Measurements from ENCODE around the gene HDAC4. TPM values are rescaled to one million over a fixed set of nuclear protein-coding genes. Genes with fewer than 3 reads are reported as not detected.

The HDAC4 gene
- total and polyA plus RNA-seq, 9 donors = 7.0 to 74.0 (median 46.3) TPM

GRCh38 chr2:239153806-239154591 is 246.8 kb downstream of the HDAC4 start:
- intact Hi-C loops (cut with DNase I) = no loop called here
- H3K27ac ChIP-seq = no peak overlapping the region
- no peaks in the 10 kb centered on the region for H3K4me1 ChIP-seq (ENCODE audit: insufficient read depth)
- no peaks in the 10 kb centered on the region for H3K9me3 ChIP-seq
- 86 to 91% (median 91%) methylated on average over 17 of the region's 17 CpGs for WGBS, 3 donors
- no peaks in the 10 kb centered on the region for H3K36me3 ChIP-seq
- peak in 2 of 5 donors; percentile 8 to 10 for DNase-seq
- H3K27me3 ChIP-seq = no peaks in the 10 kb centered on the region
- H3K4me3 ChIP-seq = no peak overlapping the region
- TF ChIP-seq EP300 (IDR thresholded peaks at IDR 0.05) (no peak), CTCF (IDR thresholded peaks at IDR 0.05) (no peak), POLR2A (IDR thresholded peaks at IDR 0.05) (no peak)

- no peaks in the 10 kb centered on the region for H3K27me3 ChIP-seq
- intact Hi-C loops (cut with DNase I) = no loop called here
- no peaks in the 10 kb centered on the region for H3K9me3 ChIP-seq
- TF ChIP-seq EP300 (IDR thresholded peaks at IDR 0.05) (no peak), CTCF (IDR thresholded peaks at IDR 0.05) (no peak), POLR2A (IDR thresholded peaks at IDR 0.05) (no peak)
- peak in 1 of 5 donors; percentile 5 for DNase-seq
- no peak overlapping the region for H3K4me3 ChIP-seq
- no peaks in the 10 kb centered on the region for H3K4me1 ChIP-seq (ENCODE audit: insufficient read depth)
- WGBS, 3 donors = 93 to 96% (median 94%) methylated on average over 7 of the region's 7 CpGs
- H3K36me3 ChIP-seq = no peaks in the 10 kb centered on the region
- no peak overlapping the region for H3K27ac ChIP-seq
Observed at GRCh38 chr2:239152916-239153305, 247.9 kb downstream of the HDAC4 start.

- Histone ChIP-seq H3K36me3 (no peaks in the 10 kb centered on the region), H3K9me3 (no peaks in the 10 kb centered on the region), H3K4me1 (ENCODE audit: insufficient read depth) (no peaks in the 10 kb centered on the region), H3K4me3 (no peak overlapping the region), H3K27me3 (no peaks in the 10 kb centered on the region), H3K27ac (no peak overlapping the region)
- peak in 3 of 5 donors; percentile 17 to 31 (median 20) for DNase-seq
- WGBS, 3 donors = 92 to 95% (median 94%) methylated on average over 10 of the region's 10 CpGs
- no peak for TF ChIP-seq POLR2A (IDR thresholded peaks at IDR 0.05)
- no peak for TF ChIP-seq EP300 (IDR thresholded peaks at IDR 0.05)
- intact Hi-C loops (cut with DNase I) = no loop called here
Observed at GRCh38 chr2:239152239-239152915, 248.4 kb downstream of the HDAC4 start.

GRCh38 chr2:239151201-239152131 is 249.4 kb downstream of the HDAC4 start:
- H3K9me3 ChIP-seq = no peaks in the 10 kb centered on the region
- intact Hi-C loops (cut with DNase I) = no loop called here
- no peak overlapping the region for H3K4me3 ChIP-seq
- 79 to 90% (median 86%) methylated on average over 16 of the region's 16 CpGs for WGBS, 3 donors
- H3K27ac ChIP-seq = no peak overlapping the region
- H3K36me3 ChIP-seq = no peaks in the 10 kb centered on the region
- no peak for TF ChIP-seq CTCF (IDR thresholded peaks at IDR 0.05)
- no peak for TF ChIP-seq POLR2A (IDR thresholded peaks at IDR 0.05)
- TF ChIP-seq EP300 (IDR thresholded peaks at IDR 0.05) = no peak
- H3K4me1 ChIP-seq (ENCODE audit: insufficient read depth) = no peaks in the 10 kb centered on the region
- DNase-seq = peak in 3 of 5 donors; percentile 6 to 19 (median 9)
- no peaks in the 10 kb centered on the region for H3K27me3 ChIP-seq
